Keratinocyte (primary cell): Measurements from ENCODE around the gene FICD.

Source experiments
- CTCF ChIP-seq, 3 experiments: IDR thresholded peaks in 1 of 3; conservative IDR thresholded peaks in 1 of 3; optimal IDR thresholded peaks in 1 of 3; 2 replicates in 2 of 3; 3 replicates in 1 of 3; pipeline versions ENCODE3 to v1.5.1; 2011; ENCODE audit warnings: low read length in 3 of 3, mild to moderate bottlenecking in 3 of 3, moderate library complexity in 2 of 3, control low read depth in 1 of 3, inconsistent platforms in 1 of 3; ENCODE audit not compliant: insufficient read depth in 2 of 3; ENCODE audit errors: extremely low read depth in 1 of 3
- EZH2 ChIP-seq: IDR thresholded peaks from one replicate; pipeline ENCODE4 v1.6.1; 2012; ENCODE audit warnings: inconsistent platforms, mild to moderate bottlenecking, low read length, moderate library complexity

- TF ChIP-seq CTCF (optimal IDR thresholded peaks at IDR 0.05 in 1 of 3, IDR thresholded peaks at IDR 0.05 in 1 of 3, conservative IDR thresholded peaks at IDR 0.05 in 1 of 3; ENCODE audit: extremely low read depth in 1 of 3, insufficient read depth in 2 of 3, low read length in 3 of 3), result no peak
- no peak for TF ChIP-seq EZH2
Observed at GRCh38 chr12:108509806-108510205, 5.3 kb upstream of the FICD start.
